Neural cell (in vitro differentiated cells): ENCODE results near the gene CASP2. TPM values are rescaled to one million over a fixed set of nuclear protein-coding genes. Genes with fewer than 3 reads are reported as not detected.
"Not testable (repeated sequence)": the region's sequence is repeated elsewhere in the genome, so short reads cannot be mapped to it uniquely, and the experiment has no call there.

ENCODE experiments used
- H2AFZ ChIP-seq: fragments of 200-600, 300-800 bp; sonication (generic), shearing (Covaris generic); 2 replicates; pipeline ENCODE4 v1.6.0; 2014; ENCODE audit warnings: low read depth, mild to moderate bottlenecking, antibody characterized with exemption, low read length, moderate library complexity
- H3F3A ChIP-seq: fragments of 200-600 bp; shearing (Covaris generic); 2 replicates; pipeline ENCODE4 v1.6.1; 2016; ENCODE audit warnings: mild to moderate bottlenecking, moderate library complexity, mixed read lengths, antibody characterized with exemption, low read length; ENCODE audit not compliant: insufficient read depth, poor library complexity, severe bottlenecking
- H3K27ac ChIP-seq: fragments of 200-600, 300-800 bp; sonication (generic), shearing (Covaris generic); 2 replicates; pipeline ENCODE4 v1.5.1; 2014; ENCODE audit warnings: mild to moderate bottlenecking, low read length, moderate library complexity
- H3K27me3 ChIP-seq: fragments of 300-800, 200-600 bp; sonication (generic), shearing (Covaris generic); 2 replicates; pipeline ENCODE4 v1.6.0; 2014; ENCODE audit warnings: mild to moderate bottlenecking, low read depth, low read length, moderate library complexity; ENCODE audit not compliant: insufficient read depth
- H3K36me3 ChIP-seq: fragments of 300-800, 200-600 bp; sonication (generic), shearing (Covaris generic); 2 replicates; pipeline ENCODE4 v1.5.1; 2014; ENCODE audit warnings: mild to moderate bottlenecking, antibody characterized with exemption, low read length, moderate library complexity; ENCODE audit not compliant: insufficient read depth
- H3K4me2 ChIP-seq: fragments of 300-800, 200-600 bp; sonication (generic), shearing (Covaris generic); 2 replicates; pipeline ENCODE4 v1.6.0; 2014; ENCODE audit warnings: mild to moderate bottlenecking, low read length
- H3K4me3 ChIP-seq: fragments of 300-800, 200-600 bp; sonication (generic), shearing (Covaris generic); 2 replicates; pipeline ENCODE4 v1.5.1; 2014; ENCODE audit warnings: mild to moderate bottlenecking, low read length, moderate library complexity
- H3K79me2 ChIP-seq: fragments of 200-600 bp; shearing (Covaris generic); replicated peaks from 2 replicates; pipeline ENCODE4 v1.6.0; 2014; ENCODE audit warnings: mild to moderate bottlenecking, low read length, moderate library complexity; ENCODE audit not compliant: insufficient read depth
- H3K9ac ChIP-seq: fragments of 300-800, 200-600 bp; sonication (generic), shearing (Covaris generic); 2 replicates; pipeline ENCODE4 v1.6.1; 2016; ENCODE audit warnings: mild to moderate bottlenecking, low read length, mixed read lengths
- H3K9me2 ChIP-seq: fragments of 200-600 bp; shearing (Covaris generic); 2 replicates; pipeline ENCODE4 v1.6.1; 2016; ENCODE audit warnings: mild to moderate bottlenecking, low read length, mixed read lengths; ENCODE audit not compliant: insufficient read depth
- H3K9me3 ChIP-seq: fragments of 200-600, 300-800 bp; sonication (generic), shearing (Covaris generic); 2 replicates; pipeline ENCODE4 v1.6.1; 2016; ENCODE audit warnings: mild to moderate bottlenecking, mixed run types, low read length, moderate library complexity, mixed read lengths
- H4K20me1 ChIP-seq: fragments of 200-600 bp; shearing (Covaris generic); 2 replicates; pipeline ENCODE4 v1.6.1; 2016; ENCODE audit warnings: mild to moderate bottlenecking, mixed run types; ENCODE audit not compliant: insufficient read depth
- CTCF ChIP-seq: fragments of 450-650 bp; IDR thresholded peaks from 2 replicates; pipeline ENCODE4 v1.5.1; 2014; ENCODE audit warnings: antibody characterized with exemption, mild to moderate bottlenecking, moderate library complexity; ENCODE audit not compliant: poor library complexity, severe bottlenecking
- EP300 ChIP-seq: fragments of 450-650 bp; conservative IDR thresholded peaks from 2 replicates; pipeline ENCODE4 v1.6.1; 2014; ENCODE audit warnings: antibody characterized with exemption, mild to moderate bottlenecking, moderate library complexity; ENCODE audit not compliant: poor library complexity, severe bottlenecking
- EZH2 ChIP-seq: fragments of 200-600, 300-800 bp; shearing (Covaris generic), sonication (generic); IDR thresholded peaks from 2 replicates; pipeline ENCODE4 v1.6.1; 2014; ENCODE audit warnings: antibody characterized with exemption, low read length, borderline replicate concordance, mild to moderate bottlenecking; ENCODE audit not compliant: insufficient read depth, poor library complexity, severe bottlenecking
- MXI1 ChIP-seq: fragments of 450-650 bp; conservative IDR thresholded peaks from 2 replicates; pipeline ENCODE4 v1.6.1; 2014; ENCODE audit warnings: antibody characterized with exemption, mild to moderate bottlenecking; ENCODE audit not compliant: poor library complexity, severe bottlenecking
- POLR2AphosphoS5 ChIP-seq: IDR thresholded peaks from 2 replicates; pipeline ENCODE4 v1.6.1; 2012
- RAD21 ChIP-seq: fragments of 450-650 bp; conservative IDR thresholded peaks from 2 replicates; pipeline ENCODE4 v1.6.1; 2014; ENCODE audit warnings: antibody characterized with exemption, mild to moderate bottlenecking, moderate library complexity
- REST ChIP-seq: IDR thresholded peaks from 2 replicates; pipeline ENCODE4 v1.6.1; 2012; ENCODE audit warnings: borderline replicate concordance
- SMC3 ChIP-seq: fragments of 450-650 bp; conservative IDR thresholded peaks from 2 replicates; pipeline ENCODE4 v1.6.1; 2014; ENCODE audit warnings: antibody characterized with exemption, mild to moderate bottlenecking, moderate library complexity; ENCODE audit not compliant: poor library complexity
- TAF1 ChIP-seq: IDR thresholded peaks from 2 replicates; pipeline ENCODE4 v1.6.1; 2012; ENCODE audit warnings: low read depth
- polyA plus RNA-seq: library from polyadenylated mRNA; depleted of rRNA; stranded (reverse); fragments of >200 nt; gene quantifications from 2 replicates; pipeline ENCODE4 v1.2.3, GENCODE V29; 2014

Gene CASP2
- polyA plus RNA-seq, 1 donor from 2014 or later: 9.0 TPM

- H3K27me3 ChIP-seq, H4K20me1 ChIP-seq, H3K9me2 ChIP-seq, H3F3A ChIP-seq, H2AFZ ChIP-seq, H3K9me3 ChIP-seq, H3K36me3 ChIP-seq, H3K27ac ChIP-seq: not testable (repeated sequence)
- H3K79me2 ChIP-seq: peaks cover 40% of the 10 kb centered on the region
- peak overlapping the region; percentile 97 for H3K9ac ChIP-seq
- peak overlapping the region; percentile 98 for H3K4me3 ChIP-seq
- H3K4me2 ChIP-seq: peak overlapping the region; percentile 90
Observed at GRCh38 chr7:143289888-143290287, 1.7 kb downstream of the CASP2 start.

GRCh38 chr7:143290293-143290692 lies 2.1 kb downstream of the CASP2 start:
- Histone ChIP-seq H3K9ac (no peak overlapping the region), H3K4me2 (peak overlapping the region; percentile 2), H3K4me3 (peak overlapping the region; percentile 98), H3K9me3 (no peaks in the 10 kb centered on the region), H3K79me2 (peaks cover 40% of the 10 kb centered on the region), H3K27ac (no peak overlapping the region), H4K20me1 (no peaks in the 10 kb centered on the region), H3F3A (no peaks in the 10 kb centered on the region), H3K36me3 (peaks cover 4% of the 10 kb centered on the region), H3K27me3 (no peaks in the 10 kb centered on the region), H3K9me2 (no peaks in the 10 kb centered on the region), H2AFZ (no peak overlapping the region)
- TF ChIP-seq TAF1 (no peak), POLR2AphosphoS5 (no peak), EP300 (no peak)

GRCh38 chr7:143292876-143293275 lies 4.7 kb downstream of the CASP2 start:
- Histone ChIP-seq H3K4me2 (no peak overlapping the region), H3F3A (no peaks in the 10 kb centered on the region), H3K9me3 (no peaks in the 10 kb centered on the region), H3K79me2 (peaks cover 47% of the 10 kb centered on the region), H2AFZ (no peak overlapping the region), H4K20me1 (no peaks in the 10 kb centered on the region), H3K4me3 (no peak overlapping the region), H3K36me3 (peaks cover 4% of the 10 kb centered on the region), H3K27ac (no peak overlapping the region), H3K27me3 (no peaks in the 10 kb centered on the region), H3K9me2 (no peaks in the 10 kb centered on the region), H3K9ac (no peak overlapping the region)
- TF ChIP-seq CTCF (no peak), POLR2AphosphoS5 (no peak), EP300 (no peak)

- TF ChIP-seq REST (no peak), EP300 (no peak), TAF1 (no peak), POLR2AphosphoS5 (no peak), EZH2 (no peak), SMC3 (no peak), MXI1 (no peak), RAD21 (no peak), CTCF (no peak)
- Histone ChIP-seq H3K4me2 (no peak overlapping the region), H3K27ac (no peak overlapping the region), H3K9ac (no peak overlapping the region), H3K79me2 (peaks cover 21% of the 10 kb centered on the region), H3K36me3 (peaks cover 13% of the 10 kb centered on the region), H3F3A (no peaks in the 10 kb centered on the region), H4K20me1 (no peaks in the 10 kb centered on the region), H3K4me3 (no peak overlapping the region), H2AFZ (no peak overlapping the region), H3K27me3 (no peaks in the 10 kb centered on the region), H3K9me3 (no peaks in the 10 kb centered on the region), H3K9me2 (no peaks in the 10 kb centered on the region)
Observed at GRCh38 chr7:143295870-143296269, 7.7 kb downstream of the CASP2 start.
